AG20443 (cell line): ENCODE results near the gene MYO5A.
"Not testable (repeated sequence)": the region's sequence is repeated elsewhere in the genome, so short reads cannot be mapped to it uniquely, and the experiment has no call there.

Experiments
- DNase-seq: peaks from one replicate; pipeline ENCODE4 v3.0.0; 2012; ENCODE audit warnings: low spot score, mixed read lengths

Gene MYO5A

DNA sequence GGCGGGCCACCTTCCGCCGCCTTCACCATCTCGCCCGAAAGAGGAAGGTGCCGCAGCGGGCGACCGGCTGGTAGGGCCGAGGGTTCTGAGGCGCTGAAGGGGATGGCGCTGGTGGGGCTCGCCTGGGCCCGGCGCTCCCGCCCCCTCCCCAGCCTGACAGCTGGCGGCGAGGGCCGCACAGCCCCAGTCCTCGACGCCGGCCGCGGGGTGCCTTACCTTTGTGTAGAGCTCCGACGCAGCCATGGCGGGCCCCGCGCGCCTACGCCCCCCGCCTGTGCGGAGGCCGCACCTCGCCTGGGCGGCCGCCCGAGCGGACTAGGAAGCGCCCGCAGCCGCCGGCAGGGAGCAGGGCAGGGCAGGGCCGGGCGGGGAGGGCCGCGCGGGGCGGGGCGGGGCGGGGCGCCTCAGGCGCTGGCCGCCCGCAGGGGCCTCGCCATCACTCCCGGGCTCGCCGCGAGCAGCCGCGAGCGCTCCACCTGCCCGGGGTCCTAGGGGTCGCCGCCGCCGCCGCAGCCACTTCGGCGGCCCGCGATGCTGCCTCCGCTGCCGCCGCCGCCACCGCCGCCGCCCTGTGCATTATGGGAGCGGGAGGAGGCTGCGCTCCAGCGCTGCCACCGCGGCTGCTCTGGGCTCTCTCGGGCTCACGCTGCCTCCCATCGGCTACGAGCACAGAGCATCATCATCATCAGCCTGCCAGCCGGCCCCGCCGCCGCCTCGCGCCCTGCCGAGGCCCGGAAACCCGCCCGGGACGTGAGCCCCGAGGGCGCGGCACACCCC, at the start of gene MYO5A:
Gene MYO5A, minus strand, starts transcription at position 317 of the 777 bp plus-strand sequence. Its CDS starts 74 bp downstream, at position 243.
- peak; percentile 91 for DNase-seq

DNA sequence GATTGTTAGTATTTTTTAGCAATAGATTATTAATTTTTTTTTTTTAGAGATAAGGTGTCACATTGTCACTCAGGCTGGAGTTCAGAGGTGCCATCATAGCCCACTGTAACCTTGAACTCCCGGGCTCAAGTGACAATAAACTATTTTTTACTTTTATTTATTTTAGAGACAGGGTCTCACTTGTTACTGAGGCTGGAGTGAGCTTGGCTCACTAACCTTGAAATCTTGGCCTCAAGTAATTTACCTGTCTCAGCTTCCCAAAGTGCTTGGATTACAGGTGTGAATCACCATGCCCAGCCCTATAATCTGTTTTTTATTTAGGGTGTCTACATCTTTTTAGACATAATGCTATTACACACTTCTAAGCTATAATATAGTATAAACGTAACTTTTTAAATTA, 48.0 kb upstream of the MYO5A start:
- DNase-seq = no peak

DNA sequence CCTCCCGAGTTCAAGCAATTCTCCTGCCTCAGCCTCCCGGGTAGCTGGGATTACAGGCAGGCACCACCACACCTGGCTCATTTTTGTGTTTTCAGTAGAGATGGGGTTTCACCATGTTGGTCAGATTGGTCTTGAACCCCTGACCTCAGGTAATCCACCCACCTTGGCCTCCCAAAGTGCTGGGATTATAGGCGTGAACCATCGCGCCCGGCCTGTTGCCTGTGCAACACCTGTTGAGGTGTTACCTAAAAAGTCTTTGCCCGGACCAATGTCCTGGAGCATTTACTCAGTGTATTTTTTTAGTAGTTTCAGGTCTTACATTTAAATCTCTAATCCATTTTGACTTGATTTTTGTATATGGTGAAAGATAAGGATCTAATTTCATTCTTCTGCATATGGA, 46.9 kb upstream of the MYO5A start:
- not testable (repeated sequence) for DNase-seq

DNA sequence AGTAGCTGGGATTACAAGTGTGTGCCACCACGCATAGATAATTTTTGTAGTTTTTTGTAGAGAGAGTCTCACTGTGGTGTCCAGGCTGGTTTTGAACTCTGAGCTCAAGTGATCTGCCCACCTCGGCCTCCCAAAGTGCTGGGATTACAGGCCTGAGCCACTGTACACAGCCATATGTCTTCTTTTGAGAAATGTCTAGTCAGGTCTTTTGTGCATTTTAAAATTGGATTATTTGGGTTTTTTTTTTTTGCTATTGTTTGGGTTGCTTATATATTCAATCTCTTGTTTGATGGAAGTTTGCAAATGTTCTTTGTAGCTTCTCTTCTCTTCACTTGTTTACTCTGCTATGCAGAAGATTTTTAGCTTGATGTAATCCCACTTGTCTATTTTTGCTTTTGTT, 46.4 kb upstream of the MYO5A start:
- DNase-seq = no peak

DNA sequence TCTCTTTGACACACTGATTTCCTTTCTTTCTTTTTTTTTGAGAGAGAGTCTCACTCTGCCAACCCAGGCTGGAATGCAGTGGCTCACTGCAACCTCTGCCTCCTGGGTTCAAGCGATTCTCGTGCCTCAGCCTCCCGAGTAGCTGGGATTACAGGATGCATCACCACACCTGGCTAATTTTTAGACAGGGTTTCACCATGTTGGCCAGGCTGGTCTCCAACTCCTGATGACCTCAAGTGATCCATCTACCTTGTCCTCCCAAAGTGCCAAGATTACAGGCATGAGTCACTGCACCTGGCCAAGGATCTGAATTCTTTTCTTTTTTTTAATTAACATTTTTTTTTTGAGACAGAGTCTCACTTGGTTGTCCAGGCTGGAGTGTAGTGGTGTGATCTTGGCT, 45.9 kb upstream of the MYO5A start:
- DNase-seq = not testable (repeated sequence)

DNA sequence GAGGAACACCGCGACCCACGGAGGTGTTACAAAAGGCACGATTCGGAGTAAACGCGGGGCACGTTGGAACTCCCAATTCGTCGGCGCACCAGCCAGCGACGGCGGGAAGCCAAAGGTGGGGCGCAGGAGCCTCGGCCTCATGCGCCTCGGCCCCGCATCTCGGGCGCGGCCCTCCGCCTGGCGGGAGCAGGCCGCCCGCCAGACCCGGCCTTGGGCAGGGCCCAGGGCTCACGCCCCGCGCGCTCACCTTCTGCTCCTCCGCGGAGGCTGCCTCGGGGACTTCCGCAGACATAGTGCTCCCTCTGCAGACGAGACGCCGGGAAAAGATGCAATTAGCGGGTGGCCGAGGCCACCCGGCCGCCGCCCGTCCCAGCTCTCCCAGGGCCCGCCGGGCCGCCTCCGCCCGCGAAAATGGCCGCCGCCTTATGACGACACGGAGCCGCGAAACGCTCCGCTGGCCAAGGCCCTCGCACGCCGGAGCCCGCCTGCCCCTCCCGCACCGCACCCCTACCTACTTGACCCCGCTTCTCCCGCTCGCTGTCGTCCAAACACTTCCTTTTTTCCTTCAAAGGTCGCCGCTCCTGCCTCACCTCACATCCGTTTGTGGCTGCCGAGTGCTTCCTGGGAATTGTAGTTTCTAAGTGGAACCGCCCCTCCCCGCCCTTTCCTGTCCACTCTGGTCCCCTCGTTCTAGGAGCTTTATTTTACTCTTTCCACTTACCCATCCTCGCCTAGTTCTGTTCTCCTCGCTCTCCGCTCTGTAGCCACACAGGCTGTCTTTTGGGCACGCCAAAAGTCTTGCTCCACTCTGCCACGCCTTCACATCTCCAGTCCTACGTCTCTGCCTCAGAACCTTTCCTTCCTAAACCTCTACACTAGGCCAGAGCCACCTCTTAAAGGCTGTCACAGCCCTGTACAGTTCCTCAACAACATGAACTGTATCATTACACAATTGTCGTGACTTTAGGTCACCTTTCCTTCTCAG, 40.2 kb upstream of the MYO5A start, which contains the start of gene ARPP19:
Gene ARPP19, minus strand, starts transcription at position 430 of the 985 bp plus-strand sequence. Its CDS starts 138 bp downstream, at position 292.
- peak; percentile 93 for DNase-seq

DNA sequence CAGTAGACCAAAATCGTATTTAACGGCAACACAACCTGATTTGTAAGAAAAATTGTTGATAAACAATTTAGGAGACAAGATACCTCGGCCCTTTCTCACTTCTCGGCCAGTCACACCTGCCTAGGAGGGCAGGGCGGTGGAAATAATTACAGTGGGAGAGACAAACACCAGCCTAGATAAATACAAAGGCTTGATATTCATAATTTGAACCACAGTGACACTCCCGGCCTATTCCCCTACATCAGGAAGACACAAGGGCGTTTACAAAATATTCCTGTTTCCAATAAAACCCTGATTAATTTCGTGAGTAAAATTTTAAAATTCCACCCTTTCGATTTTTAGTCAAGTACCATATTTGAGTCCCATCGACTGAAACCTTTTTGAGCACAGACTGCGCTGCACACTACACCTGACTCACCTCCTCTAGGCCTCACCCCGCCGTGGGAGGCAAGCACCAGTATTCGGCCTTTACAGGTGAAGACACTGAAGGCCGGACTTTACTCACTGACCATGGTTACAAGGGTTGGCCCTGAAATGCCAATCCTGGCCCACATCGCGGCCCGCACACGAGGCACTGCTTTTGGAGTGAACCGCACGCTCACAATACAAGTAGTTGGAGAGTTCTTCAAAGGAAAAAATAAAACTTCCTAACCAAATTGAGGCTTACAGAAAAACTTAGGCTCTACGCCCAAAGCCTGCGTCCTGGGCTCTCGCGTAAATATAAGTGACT, 39.4 kb upstream of the MYO5A start:
- peak; percentile 24 for DNase-seq

DNA sequence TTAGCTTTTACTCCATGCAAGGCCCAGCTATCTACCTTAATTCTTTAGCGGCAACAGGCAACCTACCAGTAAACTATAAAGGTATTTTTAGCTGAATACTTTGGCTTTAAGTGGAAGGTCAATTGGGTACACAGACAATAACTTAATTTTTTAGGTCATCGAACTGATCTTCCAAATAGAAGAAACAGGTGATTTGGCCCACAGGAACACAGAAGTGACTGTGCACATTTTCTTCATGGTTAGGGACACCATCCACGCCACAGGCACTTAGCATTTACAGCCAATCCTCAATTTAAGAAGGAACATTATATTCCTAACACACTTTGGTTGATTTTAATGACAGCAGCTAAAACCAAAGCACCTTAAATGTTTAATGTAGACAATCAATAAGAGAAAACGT, 38.2 kb upstream of the MYO5A start:
- DNase-seq = no peak

DNA sequence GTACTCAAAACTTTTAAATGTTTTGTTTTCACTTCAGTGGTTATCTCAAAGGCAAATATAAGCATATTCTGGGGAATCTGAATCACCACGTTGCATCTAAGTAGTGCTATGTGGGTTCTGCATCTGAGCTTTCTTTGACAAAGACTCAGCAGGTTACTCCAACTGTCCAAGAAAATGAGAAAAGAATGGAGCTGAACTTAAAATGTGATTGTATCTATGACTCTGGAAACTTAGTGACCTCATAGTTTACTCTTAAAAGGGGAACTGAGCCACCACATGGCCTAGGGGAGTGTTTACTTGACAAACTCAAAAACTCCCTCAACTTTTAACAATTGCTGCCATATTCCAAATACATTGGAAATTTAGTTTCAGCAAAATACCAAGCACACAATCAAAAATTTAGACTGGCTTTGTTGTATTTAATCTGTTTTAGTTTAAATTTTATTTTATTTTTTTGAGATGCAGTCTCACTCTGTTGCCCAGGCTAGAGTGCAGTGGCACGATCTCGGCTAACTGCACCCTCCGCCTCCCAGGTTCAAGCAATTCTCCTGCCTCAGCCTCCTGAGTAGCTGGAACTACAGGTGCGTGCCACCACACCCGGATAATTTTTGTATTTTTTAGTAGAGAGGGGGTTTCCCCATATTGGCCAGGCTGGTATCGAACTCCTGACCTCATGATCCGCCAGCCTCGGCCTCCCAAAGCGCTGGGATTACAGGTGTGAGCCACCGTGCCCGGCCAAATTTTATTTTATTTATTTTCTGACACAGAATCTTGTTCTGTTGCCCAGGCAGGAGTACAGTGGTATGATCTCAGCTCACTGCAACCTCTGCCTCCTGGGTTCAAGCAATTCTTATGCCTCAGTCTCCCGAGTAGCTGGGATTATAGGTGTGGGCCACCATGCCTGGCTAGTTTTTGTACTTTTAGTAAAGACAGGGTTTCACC, 37.0 kb upstream of the MYO5A start:
- DNase-seq = not testable (repeated sequence)

DNA sequence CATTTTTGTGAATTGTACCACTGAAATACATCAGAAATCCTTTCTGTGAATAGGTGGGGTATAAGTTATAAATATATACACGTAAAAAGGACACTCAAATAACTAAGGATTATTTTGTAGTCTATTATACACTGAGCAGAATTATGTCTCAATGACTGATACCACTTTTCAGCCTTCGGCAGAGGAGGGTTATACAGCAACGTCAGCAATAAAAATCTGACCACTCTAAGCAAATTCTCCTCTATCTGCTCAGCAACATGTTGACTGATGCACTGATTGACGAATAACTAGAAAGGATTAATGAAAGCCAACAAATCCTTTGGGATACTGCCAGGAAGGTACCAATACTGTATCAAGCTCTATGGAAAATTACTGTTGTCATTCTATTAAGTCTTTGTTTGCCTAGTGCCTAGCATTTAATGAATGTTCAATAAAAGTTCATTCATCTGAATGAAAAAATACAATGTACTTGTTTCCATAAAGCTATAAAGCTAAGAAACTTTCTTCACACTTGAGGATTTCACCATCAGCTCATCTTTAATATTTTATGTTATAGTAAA, 34.9 kb upstream of the MYO5A start:
- DNase-seq = no peak

DNA sequence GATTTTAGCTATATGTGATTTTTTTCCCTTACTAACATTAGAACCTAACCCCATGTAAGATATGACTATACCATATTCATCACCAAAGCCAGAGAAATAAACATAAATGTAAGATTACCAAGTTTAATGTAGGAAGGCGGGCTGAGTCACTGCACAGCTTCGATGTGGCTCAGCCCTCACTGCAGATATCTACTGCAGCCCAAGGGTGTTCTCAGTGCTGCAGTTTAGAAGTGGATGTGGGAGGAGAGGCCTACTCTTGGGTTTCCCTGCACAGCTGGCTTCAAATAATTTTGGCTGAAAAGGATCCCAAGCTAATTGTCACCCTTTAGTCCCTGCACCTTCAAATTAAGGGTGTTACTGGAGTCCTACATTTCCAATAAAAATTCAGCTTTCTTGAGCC, 30.9 kb upstream of the MYO5A start:
- no peak for DNase-seq

DNA sequence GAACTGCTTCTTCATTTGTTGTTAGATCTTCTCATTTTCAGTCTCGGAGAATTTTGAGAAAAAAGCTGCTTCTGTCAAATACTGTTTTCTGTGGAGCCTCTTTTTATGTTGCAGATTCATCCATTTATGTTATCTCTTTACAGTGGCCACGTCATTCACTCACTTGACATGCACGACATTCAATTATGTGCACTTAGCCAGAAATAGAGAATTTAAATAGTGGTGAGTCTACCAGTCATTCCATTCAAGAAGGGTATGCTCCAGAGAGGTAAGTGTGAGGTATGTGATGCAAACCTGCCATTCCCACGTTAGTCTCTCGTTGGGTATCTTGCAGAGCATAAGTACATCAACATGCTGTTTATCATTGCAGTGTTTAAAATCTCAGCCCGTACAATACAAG, 30.3 kb upstream of the MYO5A start:
- no peak for DNase-seq

DNA sequence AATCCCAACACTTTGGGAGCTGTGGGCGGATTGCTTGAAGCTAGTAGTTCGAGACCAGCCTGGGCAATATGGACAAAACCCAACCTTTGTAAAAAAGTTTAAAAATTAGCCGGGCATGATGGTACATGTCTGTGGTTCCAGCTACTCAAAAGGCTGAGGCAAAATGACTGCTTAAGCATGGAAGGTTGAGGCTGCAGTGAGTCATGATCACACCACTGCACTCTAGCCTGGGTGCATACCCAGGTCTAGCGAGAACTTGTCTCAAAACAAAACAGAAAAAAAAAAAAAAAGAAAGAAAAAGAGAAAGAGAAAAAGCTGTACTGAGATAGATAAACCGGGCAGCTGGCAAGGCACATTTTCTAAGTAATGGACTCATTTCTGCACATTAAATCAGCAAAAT, 29.5 kb upstream of the MYO5A start:
- DNase-seq = no peak

DNA sequence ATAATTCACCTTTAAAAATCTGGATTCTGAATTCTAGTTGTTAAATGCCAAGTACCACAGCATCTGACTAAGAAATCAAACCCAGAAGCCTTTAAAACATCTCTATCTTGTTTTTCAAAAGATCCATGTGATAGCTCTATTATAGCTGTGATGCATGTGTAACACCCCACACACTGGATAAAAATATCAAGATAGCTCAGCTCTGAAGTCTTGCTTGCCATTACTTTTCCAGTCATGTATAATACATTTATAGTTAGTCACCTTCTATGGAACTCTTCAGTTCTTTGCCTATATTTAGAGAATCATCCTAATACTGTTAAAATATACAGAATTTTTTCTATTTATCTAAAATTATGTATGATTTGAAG, 28.6 kb upstream of the MYO5A start:
- no peak for DNase-seq

DNA sequence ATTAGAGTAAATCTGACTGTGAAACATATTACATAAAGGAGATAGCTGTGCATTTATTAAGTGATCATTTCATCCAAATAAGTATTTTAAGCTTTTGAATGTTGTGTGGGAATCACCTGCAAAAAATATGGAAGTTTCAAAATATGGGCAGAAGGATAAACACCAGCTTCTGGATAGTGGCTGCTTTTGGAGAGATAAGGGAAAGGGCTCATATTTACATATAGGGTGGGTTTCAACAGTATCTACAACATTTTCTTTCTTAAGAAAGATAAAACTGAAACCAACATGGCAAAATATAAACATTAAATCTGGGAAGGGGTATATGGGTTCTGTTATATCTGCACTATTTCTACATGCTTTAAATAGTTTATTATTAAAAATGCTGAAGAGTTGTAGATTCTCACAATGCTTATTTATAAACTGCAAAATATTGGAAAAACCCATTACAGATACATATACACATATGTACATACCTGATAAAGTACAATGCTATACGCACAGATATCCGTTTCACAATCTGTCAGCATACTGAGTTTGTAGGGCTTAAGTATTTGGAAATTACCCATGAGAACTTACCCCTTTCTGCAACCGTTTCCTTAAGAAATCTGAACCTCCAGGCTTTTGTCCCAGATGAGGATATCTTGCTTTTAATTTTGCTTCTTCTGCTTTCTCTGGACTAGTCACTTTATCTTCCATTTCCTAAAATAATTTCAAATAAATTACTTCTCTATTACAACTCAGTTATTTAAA, 28.0 kb upstream of the MYO5A start:
- no peak for DNase-seq

DNA sequence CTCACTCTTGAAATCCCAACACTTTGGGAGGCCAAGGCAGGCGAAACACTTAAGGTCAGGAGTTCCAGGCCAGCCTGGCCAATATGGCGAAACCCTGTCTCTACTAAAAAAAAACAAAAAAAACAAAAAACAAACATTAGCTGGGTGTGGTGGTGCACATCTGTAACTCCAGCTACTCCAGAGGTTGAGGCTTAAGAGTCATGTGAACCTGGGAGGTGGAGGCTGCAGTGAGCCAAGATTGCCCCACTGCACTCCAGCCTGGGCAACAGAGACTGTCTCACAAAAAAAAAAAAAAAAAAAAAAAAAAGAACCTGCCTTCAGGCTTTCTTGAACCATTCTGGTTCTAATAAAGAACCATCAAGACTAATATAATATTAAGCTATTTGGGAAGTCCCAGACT, 23.6 kb upstream of the MYO5A start:
- no peak for DNase-seq

DNA sequence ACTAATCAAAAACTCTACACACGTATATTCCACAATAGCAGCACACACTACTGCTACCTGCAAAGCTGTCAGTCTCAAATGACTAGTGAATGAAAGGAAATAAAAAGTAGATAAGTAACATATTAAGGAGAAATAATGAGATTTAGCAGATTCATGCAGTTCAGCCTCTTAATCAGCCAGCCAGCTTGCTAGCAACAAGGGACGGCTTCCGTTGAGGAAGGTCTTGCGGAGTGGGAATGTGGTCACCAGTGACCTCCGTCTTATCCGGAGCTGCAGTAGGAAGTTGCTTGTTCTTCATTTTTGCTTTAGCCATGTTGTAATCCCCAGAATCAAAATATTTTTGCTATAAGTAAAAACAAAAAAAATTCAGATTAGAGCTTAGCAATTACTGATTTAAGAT, 23.1 kb upstream of the MYO5A start:
- DNase-seq = no peak

DNA sequence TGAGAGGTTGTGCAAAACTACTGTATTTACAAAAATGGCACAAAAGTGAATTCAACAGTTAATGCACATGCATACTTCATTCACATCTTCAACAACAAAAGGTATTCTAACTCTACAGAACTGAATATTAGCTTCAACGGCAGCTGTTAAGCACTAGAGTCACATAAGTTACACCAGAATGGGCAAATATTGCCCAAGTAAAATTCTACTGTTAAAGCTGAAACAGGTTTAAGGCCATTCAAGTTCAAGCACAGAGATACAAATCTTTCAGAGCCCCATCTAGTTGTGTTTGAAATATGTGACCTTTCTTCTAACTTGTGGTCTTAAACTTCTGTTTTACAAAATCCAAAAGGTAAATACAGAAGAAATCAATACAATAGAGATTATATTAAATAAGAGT, 22.5 kb upstream of the MYO5A start:
- not testable (repeated sequence) for DNase-seq

DNA sequence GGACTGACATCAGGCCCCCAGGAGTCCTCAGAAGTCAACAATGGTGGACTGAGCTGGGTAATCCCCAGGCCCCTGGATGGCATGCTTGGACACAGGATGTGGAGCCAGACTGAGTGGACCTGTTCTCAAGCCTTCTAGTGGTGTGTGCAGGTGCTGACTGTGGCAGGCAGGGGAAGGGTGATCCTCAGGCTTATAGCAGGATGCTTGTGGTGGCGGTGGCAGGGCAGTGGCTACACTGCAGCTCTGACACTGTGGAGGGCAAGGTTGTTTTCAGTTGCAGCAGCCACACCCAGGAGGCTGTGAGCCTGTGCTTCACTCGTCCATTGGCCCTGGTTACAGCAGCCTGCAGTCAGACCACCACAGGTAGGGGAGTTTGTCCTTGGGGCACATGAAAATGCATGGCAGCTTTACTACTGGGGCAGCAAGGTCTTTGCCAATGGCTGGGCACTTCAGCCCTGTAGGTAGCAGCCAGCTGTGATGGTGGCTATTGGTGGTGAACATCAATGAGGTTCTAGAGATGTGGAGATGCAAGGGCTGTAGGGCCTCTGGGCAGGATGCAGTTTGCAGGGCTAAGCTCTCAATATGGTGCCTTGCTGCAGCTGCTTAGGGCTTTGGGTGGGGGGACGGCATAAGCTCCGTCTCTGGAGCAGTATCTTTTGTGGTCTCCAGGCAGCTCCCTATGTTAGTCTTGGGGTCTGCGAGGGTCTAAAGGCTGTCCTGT, 17.5 kb upstream of the MYO5A start:
- DNase-seq = no peak
